8988T (cell line): ENCODE data around the gene SSH3.

Source experiments
- DNase-seq: peaks from one replicate; pipeline ENCODE4 v3.0.0; 2011

SSH3 gene

DNA sequence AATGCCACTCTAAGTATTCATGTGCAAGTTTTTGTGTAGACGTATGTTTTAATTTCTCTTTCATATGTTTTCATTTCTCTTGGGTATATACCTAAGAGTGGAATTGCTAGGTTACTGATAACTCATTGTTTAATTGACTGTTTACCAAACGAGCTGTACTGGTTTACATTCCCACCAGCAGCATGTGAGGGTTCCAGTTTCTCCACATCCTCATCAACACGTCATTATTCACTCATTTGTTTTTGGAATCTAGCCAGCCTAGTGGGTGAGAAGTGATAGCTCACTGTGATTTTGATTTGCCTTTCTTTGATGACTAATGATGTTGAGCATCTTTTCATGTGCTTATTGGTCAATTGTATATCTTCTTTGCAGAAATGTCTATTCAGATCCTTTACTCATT, 10.2 kb upstream of the SSH3 start:
- DNase-seq, result no peak

DNA sequence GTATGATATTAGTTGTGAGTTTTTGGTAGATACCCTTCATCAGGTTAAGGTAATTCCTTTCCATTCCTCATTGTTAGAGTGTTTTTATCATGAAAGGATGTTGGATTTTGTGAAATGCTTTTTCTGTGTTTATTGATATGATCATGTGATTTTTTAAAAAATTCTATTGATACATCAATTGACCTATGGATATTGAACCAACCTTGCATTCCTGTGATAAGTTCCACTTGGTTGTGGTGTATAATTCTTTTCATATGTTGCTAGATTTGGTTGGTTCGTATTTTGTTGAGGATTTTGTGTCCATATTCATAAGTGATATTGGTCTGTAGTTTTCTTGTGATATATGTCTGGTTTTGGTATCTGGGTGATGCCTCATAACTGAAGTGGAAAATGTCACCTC, 7.5 kb upstream of the SSH3 start:
- no peak for DNase-seq

DNA sequence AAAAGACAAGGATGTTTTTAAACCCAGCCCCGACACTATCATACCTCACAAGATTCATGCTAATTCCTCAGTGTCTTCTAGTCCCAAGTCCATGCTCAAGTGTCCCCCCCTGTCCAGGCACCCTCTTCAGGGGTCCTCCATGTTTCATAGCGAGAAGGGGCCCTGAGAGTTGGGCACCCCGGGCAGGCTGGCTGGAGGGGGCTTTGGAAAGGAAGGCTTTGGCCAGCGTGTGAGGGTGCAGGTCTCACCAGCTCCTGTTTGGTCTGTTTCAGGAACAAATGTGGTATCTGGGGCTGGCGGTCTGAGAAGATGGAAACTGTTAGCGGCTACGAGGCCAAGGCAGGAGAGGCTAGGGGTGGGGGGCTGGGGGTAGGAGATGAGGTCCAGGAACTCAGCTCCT, 4.5 kb upstream of the SSH3 start:
- no peak for DNase-seq

DNA sequence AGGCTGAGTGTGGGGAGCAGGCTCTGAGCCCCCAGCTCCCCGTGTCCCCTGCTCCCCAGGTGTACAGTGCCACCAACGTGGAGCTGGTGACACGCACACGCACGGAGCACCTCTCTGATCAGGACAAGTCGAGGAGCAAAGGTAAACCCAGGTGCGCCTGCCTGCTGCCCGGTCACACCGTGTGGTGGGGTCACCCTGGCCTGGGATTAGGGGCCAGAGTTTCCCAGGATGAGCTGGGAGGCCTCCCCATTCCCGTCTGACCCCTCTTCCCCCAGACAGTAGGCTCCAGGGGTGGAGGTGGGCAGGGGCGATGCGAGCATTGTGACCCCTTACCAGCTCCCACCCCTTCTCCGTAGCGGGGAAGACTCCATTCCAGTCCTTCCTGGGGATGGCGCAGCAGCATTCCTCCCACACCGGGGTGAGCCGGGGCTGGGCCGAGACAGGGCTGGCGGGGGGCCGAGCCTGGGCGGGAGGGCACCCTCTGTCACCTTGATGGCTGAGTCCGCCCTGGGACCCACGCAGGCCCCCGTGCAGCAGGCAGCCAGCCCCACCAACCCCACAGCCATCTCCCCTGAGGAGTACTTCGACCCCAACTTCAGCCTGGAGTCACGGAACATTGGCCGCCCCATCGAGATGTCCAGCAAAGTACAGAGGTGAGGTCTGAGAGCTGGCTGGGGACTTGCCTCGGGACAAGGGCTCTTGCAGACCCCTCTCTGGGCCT, 3.7 kb upstream of the SSH3 start:
- DNase-seq, result no peak

DNA sequence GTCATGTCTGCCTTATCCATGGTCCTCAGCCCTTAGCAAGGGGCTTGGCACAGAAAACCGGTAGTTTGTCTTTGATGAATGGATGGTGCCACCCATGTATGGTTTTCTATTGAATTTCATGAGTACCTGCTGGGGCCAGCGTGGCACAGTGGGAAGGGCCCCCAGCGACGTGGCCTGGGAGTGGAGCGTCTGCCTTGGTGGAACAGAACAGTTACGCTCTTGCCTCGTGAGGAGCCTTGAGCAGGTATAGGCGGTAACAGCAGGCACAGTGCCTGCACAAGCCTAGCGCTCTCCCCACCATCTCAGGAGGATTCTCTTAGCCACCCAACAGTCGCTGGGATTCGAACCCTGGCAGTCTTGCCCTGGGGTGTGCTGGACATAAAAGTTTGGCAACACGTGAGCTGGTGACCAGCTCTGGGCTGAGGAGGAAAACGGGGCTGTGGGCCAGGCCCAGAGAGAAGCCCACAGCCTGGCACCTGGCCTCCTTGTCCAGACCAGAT, 3.0 kb upstream of the SSH3 start:
- DNase-seq, result no peak

DNA sequence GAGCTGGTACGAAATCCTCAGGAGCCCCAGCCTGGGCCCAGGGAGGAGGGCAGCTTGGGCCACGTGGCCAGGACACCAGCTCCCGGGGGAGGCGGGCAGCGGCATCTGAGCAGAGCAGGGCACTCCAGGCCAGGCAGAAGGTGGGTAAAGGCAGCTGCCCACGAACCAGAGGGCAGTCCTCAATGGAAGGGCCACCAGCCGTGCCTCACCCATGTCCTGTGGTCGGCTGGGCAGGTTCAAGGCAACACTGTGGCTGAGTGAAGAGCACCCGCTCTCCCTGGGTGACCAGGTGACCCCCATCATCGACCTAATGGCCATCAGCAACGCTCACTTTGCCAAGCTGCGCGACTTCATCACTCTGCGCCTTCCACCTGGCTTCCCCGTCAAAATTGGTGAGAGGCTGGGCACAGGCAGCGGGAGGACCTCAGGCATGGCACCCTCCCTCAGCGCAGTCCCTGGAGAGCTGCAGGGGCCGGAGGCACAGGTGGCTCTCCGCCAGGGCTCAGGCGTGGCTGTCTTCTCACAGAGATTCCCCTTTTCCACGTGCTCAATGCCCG, 2.5 kb upstream of the SSH3 start:
- DNase-seq, result no peak

DNA sequence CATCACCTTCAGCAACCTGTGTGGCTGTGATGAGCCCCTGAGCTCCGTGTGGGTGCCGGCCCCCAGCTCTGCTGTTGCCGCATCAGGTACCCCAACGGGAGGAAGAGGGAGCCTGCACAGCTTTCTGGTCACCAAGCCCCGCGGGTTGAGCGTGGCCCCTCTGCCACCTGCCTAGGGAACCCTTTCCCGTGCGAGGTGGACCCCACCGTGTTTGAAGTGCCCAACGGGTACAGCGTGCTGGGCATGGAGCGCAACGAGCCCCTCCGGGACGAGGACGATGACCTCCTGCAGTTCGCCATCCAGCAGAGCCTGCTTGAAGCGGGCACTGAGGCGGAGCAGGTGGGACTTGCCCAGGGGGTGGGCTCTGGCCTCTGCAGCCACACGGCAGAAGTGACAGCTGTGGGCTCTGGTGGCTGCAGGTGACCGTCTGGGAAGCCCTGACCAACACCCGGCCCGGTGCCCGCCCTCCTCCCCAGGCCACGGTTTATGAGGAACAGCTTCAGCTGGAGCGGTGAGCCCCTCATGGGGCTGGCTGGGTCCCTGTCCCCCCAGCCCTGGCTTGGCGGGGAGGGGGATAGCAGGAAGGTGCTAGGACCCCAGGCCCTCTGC, 1.9 kb upstream of the SSH3 start:
- no peak for DNase-seq

DNA sequence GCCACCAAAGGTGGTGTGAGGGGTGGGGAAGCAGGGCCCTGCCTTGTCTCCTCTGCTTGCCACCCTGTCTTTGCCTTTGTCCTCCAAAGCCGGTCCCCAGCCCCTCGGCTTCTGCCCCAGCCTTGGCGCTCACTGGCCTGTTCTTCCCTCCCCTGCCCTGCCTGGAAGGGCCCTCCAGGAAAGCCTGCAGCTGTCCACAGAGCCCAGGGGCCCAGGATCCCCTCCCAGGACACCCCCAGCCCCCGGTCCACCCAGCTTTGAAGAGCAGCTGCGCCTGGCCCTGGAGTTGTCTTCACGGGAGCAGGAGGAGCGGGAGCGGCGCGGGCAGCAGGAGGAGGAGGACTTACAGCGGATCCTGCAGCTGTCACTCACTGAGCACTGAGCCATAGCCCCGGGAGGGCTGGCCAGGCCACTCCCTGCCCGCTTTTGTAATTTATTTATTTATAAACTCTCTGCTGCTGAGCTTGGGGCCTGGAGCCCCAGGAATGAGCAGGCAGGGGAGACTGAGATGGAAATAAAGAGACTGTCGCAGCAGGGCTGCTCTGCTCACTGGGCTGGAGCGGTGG, 1.3 kb upstream of the SSH3 start:
- no peak for DNase-seq

DNA sequence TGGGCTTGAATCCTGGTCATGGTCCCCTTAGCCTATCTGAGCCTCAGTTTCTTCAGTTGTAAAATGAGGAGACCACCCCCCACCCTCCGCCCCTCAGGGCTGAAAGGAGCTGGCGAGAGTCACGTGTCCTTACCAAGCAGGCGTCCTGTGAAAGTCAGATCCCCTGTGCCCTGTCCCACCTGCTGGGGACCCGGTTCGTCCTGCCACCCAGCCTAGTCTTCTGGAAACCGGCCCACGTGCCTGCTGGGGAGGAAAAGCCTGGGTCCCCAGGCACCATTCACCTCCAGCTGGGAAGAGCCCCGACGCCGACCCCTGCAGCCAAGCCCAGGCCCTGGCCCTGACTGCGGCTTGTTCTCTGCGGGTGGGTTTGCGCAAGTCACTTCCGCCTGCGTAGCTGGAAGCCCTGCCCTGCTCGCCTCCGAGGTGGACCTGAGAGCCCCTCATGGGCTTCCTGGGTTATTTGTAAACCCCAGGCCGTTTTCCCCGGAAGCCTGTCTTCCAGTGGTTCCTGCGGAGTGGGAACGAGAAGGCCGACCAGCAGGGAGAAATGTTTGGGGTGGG, 679 bp upstream of the SSH3 start:
- no peak for DNase-seq

DNA sequence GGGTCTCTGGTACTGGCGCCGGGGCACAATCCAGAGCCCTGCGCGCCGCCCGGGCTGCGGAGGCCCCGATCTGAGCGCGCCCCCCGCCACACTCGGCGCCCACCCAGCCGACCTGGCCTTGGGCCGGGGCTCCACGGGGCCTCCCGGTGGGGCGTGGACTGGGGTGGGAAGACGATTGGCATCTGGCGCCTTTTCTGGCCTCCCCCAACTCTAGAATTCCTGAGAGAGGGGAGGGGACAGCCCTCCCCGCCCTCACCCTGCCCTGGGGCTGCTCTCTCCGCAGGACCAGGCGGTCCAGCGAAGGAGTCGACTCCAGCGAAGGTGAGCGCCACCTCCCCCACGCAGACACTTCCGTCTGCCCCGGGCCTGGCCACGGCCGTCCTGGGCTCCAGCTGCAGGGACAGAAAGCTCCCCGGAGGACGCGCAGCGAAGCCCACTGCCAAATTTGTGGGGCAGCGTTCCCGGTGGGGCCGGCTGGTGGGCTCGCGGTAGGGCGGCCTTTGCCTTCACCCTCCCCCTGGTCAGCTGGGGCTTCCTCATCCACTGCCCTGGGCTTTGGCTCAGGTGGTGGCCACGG, 593 bp downstream of the SSH3 start:
- no peak for DNase-seq

DNA sequence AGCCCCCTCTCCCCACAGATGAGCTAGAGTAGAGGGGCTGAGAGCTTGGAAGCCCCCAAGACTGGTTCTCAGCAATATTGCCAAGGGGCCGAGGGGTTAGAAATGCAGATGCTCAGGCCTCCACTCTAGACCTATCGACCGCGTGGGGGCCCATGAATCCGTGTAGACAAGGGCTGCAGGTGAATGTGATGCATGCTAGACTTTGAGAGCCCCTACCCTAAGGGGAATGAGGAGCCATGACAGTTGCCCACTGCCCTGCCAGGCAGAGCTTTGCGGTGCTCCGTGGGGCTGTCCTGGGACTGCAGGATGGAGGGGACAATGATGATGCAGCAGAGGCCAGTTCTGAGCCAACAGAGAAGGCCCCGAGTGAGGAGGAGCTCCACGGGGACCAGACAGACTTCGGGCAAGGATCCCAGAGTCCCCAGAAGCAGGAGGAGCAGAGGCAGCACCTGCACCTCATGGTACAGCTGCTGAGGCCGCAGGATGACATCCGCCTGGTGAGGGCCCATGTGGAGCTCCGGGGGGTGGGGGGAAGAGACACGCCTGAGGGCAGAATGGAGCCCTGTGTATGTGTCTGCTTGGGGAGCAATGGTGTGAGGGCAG, 1.3 kb downstream of the SSH3 start:
- no peak for DNase-seq

DNA sequence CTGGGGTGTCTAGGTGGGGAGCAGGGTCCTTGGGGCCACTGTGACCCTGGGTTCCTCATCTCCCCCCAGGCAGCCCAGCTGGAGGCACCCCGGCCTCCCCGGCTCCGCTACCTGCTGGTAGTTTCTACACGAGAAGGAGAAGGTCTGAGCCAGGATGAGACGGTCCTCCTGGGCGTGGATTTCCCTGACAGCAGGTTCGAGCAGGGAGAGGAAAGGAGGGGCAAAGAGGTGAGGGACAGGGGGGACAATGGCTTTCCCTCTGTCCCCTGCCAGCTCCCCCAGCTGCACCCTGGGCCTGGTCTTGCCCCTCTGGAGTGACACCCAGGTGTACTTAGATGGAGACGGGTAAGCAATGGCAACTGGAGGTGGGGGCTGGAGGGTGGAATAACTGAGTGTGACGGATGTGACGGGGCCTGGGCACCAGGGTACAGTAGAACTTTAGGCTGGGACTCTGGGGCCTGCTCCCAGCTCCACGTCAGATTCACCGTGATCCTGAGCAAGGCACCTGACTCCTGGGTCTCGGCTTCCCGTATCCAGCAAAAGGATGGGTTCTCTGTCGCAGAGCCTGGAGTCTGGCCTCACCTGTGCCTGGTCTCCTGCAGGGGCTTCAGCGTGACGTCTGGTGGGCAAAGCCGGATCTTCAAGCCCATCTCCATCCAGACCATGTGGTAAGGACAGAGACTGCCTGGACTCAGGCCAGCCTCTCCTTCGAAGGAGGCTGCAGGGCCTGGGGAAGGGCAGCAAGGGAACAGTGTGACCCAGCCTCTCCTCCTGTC, 3.6 kb downstream of the SSH3 start:
- DNase-seq, result peak; percentile 18

DNA sequence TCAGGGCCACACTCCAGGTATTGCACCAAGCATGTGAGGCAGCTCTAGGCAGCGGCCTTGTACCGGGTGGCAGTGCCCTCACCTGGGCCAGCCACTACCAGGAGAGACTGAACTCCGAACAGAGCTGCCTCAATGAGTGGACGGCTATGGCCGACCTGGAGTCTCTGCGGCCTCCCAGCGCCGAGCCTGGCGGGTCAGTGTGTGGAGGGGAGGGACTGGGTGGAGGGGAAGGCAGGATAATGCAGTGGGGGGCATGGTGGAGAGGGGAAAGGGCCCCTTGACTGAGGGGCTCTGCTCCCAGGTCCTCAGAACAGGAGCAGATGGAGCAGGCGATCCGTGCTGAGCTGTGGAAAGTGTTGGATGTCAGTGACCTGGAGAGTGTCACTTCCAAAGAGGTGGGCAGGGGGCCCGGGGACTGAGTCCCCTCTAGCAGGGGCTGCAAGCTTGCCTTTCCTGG, 4.2 kb downstream of the SSH3 start:
- DNase-seq, result peak; percentile 2

DNA sequence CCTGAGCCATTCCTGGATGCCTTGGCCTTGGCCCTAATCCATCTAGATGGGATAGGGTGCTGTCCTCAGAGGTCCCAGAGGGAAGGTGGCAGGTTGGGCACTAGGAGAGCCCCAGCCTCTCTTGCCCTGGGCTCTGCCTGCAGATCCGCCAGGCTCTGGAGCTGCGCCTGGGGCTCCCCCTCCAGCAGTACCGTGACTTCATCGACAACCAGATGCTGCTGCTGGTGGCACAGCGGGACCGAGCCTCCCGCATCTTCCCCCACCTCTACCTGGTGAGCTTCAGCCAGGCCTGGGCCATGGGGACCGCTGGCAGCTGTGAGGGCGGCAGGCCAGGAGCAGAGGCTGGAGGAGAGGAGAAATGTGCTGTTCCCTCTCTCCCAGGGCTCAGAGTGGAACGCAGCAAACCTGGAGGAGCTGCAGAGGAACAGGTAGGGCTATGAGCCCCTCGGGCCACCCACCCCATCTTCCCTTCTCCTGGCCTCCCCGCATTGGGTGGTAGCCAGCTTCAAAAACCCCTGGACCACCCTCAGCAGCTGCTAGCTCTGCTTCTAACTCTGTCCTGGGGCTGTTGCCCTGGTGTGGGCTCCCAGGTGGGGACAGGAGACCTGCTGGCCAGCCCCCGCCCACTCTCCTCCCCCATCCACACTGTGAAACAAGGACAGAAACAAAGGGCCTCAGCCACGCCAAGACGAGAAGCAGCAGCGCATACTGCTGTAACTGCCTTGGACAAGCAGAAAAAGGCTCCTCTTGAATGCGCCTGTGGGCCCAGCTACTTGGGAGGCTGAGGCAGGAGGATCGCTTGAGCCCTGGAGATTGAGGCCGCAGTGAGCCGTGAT, 4.9 kb downstream of the SSH3 start:
- DNase-seq, result no peak

DNA sequence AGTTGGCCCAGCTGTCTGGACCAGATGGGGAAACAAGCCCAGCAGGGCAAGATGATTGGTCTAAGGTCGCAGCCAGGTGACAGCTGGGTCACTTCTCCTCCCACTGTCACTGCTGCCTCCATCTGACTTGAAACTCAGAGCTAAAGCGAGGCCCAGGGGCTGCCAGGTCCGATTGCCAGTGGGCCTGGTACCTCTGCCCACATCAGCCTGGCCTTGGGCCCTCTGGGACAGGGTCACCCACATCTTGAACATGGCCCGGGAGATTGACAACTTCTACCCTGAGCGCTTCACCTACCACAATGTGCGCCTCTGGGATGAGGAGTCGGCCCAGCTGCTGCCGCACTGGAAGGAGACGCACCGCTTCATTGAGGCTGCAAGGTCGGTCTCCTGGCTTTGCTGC, 5.8 kb downstream of the SSH3 start:
- DNase-seq, result no peak

DNA sequence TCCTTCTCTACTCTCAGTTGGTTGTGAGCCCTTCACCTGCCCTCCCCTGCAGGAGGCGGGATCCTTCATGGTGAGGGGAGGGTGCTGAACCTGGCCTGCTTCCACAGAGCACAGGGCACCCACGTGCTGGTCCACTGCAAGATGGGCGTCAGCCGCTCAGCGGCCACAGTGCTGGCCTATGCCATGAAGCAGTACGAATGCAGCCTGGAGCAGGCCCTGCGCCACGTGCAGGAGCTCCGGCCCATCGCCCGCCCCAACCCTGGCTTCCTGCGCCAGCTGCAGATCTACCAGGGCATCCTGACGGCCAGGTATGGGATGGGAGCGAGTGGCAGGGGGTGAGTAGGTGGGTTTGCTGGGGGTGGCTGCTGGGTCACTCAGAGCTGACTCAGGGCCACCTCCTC, 6.3 kb downstream of the SSH3 start:
- no peak for DNase-seq

DNA sequence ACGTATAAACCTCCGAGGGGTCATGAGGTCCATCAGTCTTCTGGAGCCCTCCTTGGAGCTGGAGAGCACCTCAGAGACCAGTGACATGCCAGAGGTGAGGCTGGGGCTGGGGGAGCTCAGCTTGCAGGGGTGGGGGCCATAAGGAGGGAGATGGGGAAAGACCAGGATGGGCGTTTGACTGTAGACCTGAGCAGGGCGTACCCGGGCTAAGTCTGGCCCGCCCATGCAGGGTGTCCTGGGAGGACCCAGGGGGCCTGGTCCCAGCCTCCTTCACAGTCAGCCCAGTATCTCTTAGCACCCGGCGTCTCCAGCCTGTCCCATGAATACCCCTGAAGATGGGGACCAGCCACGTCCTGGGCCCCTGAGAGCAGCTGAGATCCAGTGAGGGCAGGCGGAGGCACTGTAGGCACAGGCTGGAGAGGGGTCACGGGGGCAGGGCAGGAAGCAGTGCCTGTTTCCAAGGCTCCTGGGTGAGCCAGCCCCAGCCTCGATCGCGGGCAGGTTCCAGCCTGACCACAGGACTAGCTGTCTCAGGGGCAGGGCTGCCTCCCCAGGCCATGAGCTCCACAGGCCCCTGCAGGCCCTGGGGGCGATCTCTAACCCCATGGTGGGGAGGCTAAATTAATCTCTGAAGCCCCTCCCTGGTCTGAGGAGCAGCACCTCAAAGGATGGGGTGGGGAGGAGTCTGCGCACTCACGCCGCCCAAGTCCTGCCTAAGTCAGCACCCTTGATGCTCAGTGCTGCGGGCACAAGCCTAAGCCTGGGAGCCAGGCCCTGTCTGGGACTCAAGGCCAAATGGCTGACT, 7.1 kb downstream of the SSH3 start:
- no peak for DNase-seq

DNA sequence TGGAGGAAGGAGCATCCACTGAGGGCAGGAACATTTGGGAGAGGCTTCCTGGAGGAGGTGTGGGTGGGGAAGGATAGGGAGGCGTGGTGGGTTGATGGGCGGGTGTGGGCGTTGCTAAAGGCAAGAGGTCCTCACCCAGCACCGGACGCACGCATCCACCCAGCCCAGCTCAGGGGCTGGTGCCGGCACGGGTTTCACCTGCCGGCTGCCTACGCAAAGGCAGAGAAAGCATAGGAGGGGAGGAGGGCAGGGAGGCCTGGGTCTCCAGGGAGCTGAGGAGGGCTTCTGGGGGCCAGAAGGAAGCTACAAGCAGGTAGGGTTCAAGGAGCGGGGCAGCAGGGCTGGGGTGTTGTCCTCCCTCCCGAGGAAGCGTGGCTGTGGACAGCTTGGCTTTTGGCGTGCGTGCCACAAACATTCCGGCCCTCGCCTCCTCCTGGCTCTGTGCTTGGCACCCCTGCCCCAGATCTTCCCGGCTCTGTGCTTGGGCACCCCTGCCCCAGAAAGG, 7.8 kb downstream of the SSH3 start:
- no peak for DNase-seq

DNA sequence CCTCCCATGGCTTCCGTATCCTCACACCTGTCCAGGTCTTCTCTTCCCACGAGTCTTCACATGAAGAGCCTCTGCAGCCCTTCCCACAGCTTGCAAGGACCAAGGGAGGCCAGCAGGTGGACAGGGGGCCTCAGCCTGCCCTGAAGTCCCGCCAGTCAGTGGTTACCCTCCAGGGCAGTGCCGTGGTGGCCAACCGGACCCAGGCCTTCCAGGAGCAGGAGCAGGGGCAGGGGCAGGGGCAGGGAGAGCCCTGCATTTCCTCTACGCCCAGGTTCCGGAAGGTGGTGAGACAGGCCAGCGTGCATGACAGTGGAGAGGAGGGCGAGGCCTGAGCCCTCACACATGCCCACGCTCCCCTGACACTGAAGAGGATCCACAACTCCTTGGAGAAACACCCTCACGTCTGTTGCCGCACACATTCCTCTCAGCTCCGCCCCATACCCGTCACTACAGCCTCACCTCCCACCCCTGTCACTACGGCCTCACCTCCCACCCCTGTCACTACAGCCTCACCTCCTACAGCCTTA, 8.3 kb downstream of the SSH3 start:
- DNase-seq, result no peak
